Progenitor cell of endocrine pancreas (in vitro differentiated cells): ENCODE data around the gene C1RL. TPM values are rescaled to one million over a fixed set of nuclear protein-coding genes. Genes with fewer than 3 reads are reported as not detected.

Experiments used
- DNase-seq: peaks from one replicate; pipeline ENCODE4 v3.0.0; 2021; ENCODE audit warnings: low spot score; ENCODE audit not compliant: unreplicated experiment
- H3K27ac Mint-ChIP-seq: 2 replicates; pipeline ENCODE4 v1.8.0; 2021; ENCODE audit warnings: mild to moderate bottlenecking, moderate library complexity, mixed read lengths
- H3K27me3 Mint-ChIP-seq: 2 replicates; pipeline ENCODE4 v1.8.0; 2021; ENCODE audit warnings: mixed read lengths
- H3K36me3 Mint-ChIP-seq: 2 replicates; pipeline ENCODE4 v1.8.0; 2022; ENCODE audit warnings: mixed read lengths; ENCODE audit not compliant: insufficient read depth
- H3K4me1 Mint-ChIP-seq: 2 replicates; pipeline ENCODE4 v1.8.0; 2021; ENCODE audit warnings: low read depth, mixed read lengths
- H3K4me3 Mint-ChIP-seq: 2 replicates; pipeline ENCODE4 v1.8.0; 2021; ENCODE audit warnings: low read depth, mild to moderate bottlenecking, moderate library complexity, mixed read lengths
- H3K9me3 Mint-ChIP-seq: 2 replicates; pipeline ENCODE4 v1.8.0; 2021; ENCODE audit warnings: low read depth, mixed read lengths
- CTCF ChIP-seq: fragments of 200-600 bp; sonication (generic); IDR thresholded peaks from one replicate; pipeline ENCODE4 v1.5.0; 2021; ENCODE audit warnings: antibody characterized with exemption, mild to moderate bottlenecking; ENCODE audit not compliant: unreplicated experiment
- total RNA-seq: library from RNA; stranded (reverse); gene quantifications from 2 replicates; pipeline ENCODE4 v1.2.1, GENCODE V29; 2021

C1RL gene
- total RNA-seq, 1 donor from 2014 or later: 95.9 TPM

- Mint-ChIP-seq H3K4me1 (peaks cover 3% of the 10 kb centered on the region), H3K4me3 (no peak overlapping the region), H3K27me3 (no peaks in the 10 kb centered on the region), H3K27ac (no peak overlapping the region), H3K36me3 (peaks cover 50% of the 10 kb centered on the region), H3K9me3 (no peaks in the 10 kb centered on the region)
- no peak for DNase-seq
- no peak for TF ChIP-seq CTCF
These were observed 41.3 kb upstream of the C1RL start for GRCh38 chr12:7150356-7150755.

- Mint-ChIP-seq H3K9me3 (no peaks in the 10 kb centered on the region), H3K36me3 (peaks cover 55% of the 10 kb centered on the region), H3K27me3 (no peaks in the 10 kb centered on the region), H3K4me3 (no peak overlapping the region), H3K27ac (no peak overlapping the region), H3K4me1 (no peaks in the 10 kb centered on the region)
- no peak for TF ChIP-seq CTCF
- no peak for DNase-seq
These were observed 37.9 kb upstream of the C1RL start for GRCh38 chr12:7146906-7147305.

GRCh38 chr12:7146228-7146627 lies 37.2 kb upstream of the C1RL start:
- Mint-ChIP-seq H3K4me1 (no peaks in the 10 kb centered on the region), H3K9me3 (no peaks in the 10 kb centered on the region), H3K27me3 (no peaks in the 10 kb centered on the region), H3K4me3 (no peak overlapping the region), H3K36me3 (peaks cover 61% of the 10 kb centered on the region), H3K27ac (no peak overlapping the region)
- DNase-seq: no peak
- no peak for TF ChIP-seq CTCF

- H3K36me3 Mint-ChIP-seq: peaks cover 59% of the 10 kb centered on the region
- no peak for TF ChIP-seq CTCF
- H3K4me3 Mint-ChIP-seq: no peak overlapping the region
- H3K27me3 Mint-ChIP-seq: no peaks in the 10 kb centered on the region
- H3K4me1 Mint-ChIP-seq: no peaks in the 10 kb centered on the region
- H3K27ac Mint-ChIP-seq: no peak overlapping the region
- no peak for DNase-seq
- no peaks in the 10 kb centered on the region for H3K9me3 Mint-ChIP-seq
These were observed 36.7 kb upstream of the C1RL start for GRCh38 chr12:7145671-7146070.

GRCh38 chr12:7144414-7145120 lies 35.6 kb upstream of the C1RL start:
- Mint-ChIP-seq H3K27me3 (no peaks in the 10 kb centered on the region), H3K4me3 (no peak overlapping the region), H3K9me3 (no peaks in the 10 kb centered on the region), H3K27ac (no peak overlapping the region), H3K4me1 (no peaks in the 10 kb centered on the region), H3K36me3 (peaks cover 54% of the 10 kb centered on the region)
- DNase-seq: no peak
- TF ChIP-seq CTCF: peak; percentile 79
